H1 (cell line): Measurements from ENCODE around the gene ELOA. TPM values are rescaled to one million over a fixed set of nuclear protein-coding genes. Genes with fewer than 3 reads are reported as not detected.

Experiments used
- CTCF ChIA-PET: fragments of 300-600 bp; sonication (Branson Sonifier 250); formaldehyde crosslinking; loops from one replicate; lab custom pipeline; 2021; ENCODE audit not compliant: partially characterized antibody; lab: Charles Lee
- POLR2A ChIA-PET: fragments of 300-600 bp; sonication (Branson Sonifier 250); formaldehyde crosslinking; loops from one replicate; lab custom pipeline; 2021; ENCODE audit warnings: inconsistent platforms; ENCODE audit not compliant: partially characterized antibody; lab: Charles Lee
- DNase-seq, 2 experiments: peaks; one replicate each; pipeline versions ENCODE4 v3.0.0 to v3.0.0-alpha.2; 2010 to 2022; ENCODE audit warnings: low spot score in 2 of 2, low read depth in 1 of 2, mixed read lengths in 1 of 2
- FAIRE-seq: peaks from 2 replicates; lab custom pipeline; 2011; peaks lifted over from hg19 to GRCh38; lab: Jason Lieb, UNC
- H2AFZ ChIP-seq: 2 replicates; pipeline ENCODE4 v1.8.1; 2012; ENCODE audit warnings: low read length, inconsistent platforms
- H2AK5ac ChIP-seq: 2 replicates; pipeline ENCODE4 v1.6.1; 2013; ENCODE audit warnings: low read depth, low read length
- H2BK120ac ChIP-seq: replicated peaks from 2 replicates; pipeline ENCODE3; 2013; ENCODE audit warnings: low read depth, low read length, inconsistent platforms
- H2BK12ac ChIP-seq: 2 replicates; pipeline ENCODE4 v1.6.1; 2013; ENCODE audit warnings: low read depth, low read length
- H2BK15ac ChIP-seq: 2 replicates; pipeline ENCODE4 v1.6.1; 2013; ENCODE audit warnings: low read length
- H2BK20ac ChIP-seq: 2 replicates; pipeline ENCODE4 v1.6.1; 2013; ENCODE audit warnings: low read length
- H2BK5ac ChIP-seq: 2 replicates; pipeline ENCODE4 v1.6.1; 2013; ENCODE audit warnings: low read depth, low read length
- H3K14ac ChIP-seq: 2 replicates; pipeline ENCODE4 v1.6.1; 2013; ENCODE audit warnings: inconsistent platforms; ENCODE audit not compliant: insufficient read length
- H3K18ac ChIP-seq: 2 replicates; pipeline ENCODE4 v1.6.1; 2013; ENCODE audit warnings: low read length; ENCODE audit errors: extremely low read depth
- H3K23ac ChIP-seq: 2 replicates; pipeline ENCODE4 v1.6.1; 2013; ENCODE audit warnings: inconsistent platforms; ENCODE audit not compliant: insufficient read length
- H3K23me2 ChIP-seq: 2 replicates; pipeline ENCODE4 v1.6.1; 2013; ENCODE audit warnings: low read depth, low read length
- H3K27ac ChIP-seq: 2 replicates; pipeline ENCODE4 v1.6.1; 2011; ENCODE audit warnings: low read depth, low read length, inconsistent platforms
- H3K27me3 ChIP-seq, 4 experiments: replicated peaks in 1 of 4; 1 replicate in 1 of 4; 2 replicates in 3 of 4; pipeline versions ENCODE4 v1.6.1 to v1.8.1; 2011 to 2013; ENCODE audit warnings: low read length in 3 of 4, mild to moderate bottlenecking in 3 of 4, inconsistent platforms in 2 of 4, mixed read lengths in 2 of 4, moderate library complexity in 1 of 4; ENCODE audit not compliant: control insufficient read depth in 3 of 4, insufficient read depth in 3 of 4; ENCODE audit errors: extremely low read depth in 1 of 4
- H3K36me3 ChIP-seq, 4 experiments: 2 replicates each; pipeline versions ENCODE4 v1.6.1 to v1.8.1; 2011 to 2013; ENCODE audit warnings: mild to moderate bottlenecking in 4 of 4, low read length in 3 of 4, moderate library complexity in 2 of 4, control low read depth in 1 of 4, inconsistent platforms in 1 of 4; ENCODE audit not compliant: insufficient read depth in 4 of 4, control insufficient read depth in 2 of 4
- H3K4ac ChIP-seq: replicated peaks from 2 replicates; pipeline ENCODE3; 2013; ENCODE audit warnings: low read length, low read depth, mixed read lengths, inconsistent platforms; ENCODE audit not compliant: insufficient read length
- H3K4me1 ChIP-seq, 4 experiments: replicated peaks in 1 of 4; 1 replicate in 1 of 4; 2 replicates in 3 of 4; pipeline versions ENCODE4 v1.6.1 to v1.8.1; 2011 to 2013; ENCODE audit warnings: low read length in 3 of 4, inconsistent platforms in 2 of 4, mixed read lengths in 1 of 4; ENCODE audit not compliant: insufficient read depth in 4 of 4, control insufficient read depth in 3 of 4
- H3K4me2 ChIP-seq, 2 experiments: 2 replicates each; pipeline versions ENCODE4 v1.6.1 to v1.8.1; 2011 to 2013; ENCODE audit warnings: low read depth in 2 of 2, low read length in 2 of 2, control low read depth in 1 of 2, inconsistent platforms in 1 of 2, mild to moderate bottlenecking in 1 of 2; ENCODE audit not compliant: insufficient read depth in 1 of 2
- H3K4me3 ChIP-seq, 4 experiments: fragments of 200-600, 300-600 bp in 1 of 4; sonication (generic), shearing (Covaris generic), sonication (Bioruptor Twin) in 1 of 4; 2 replicates each; pipeline versions ENCODE4 v1.5.1 to v1.8.1; 2011 to 2016; ENCODE audit warnings: low read length in 4 of 4, low read depth in 3 of 4, control low read depth in 2 of 4, inconsistent platforms in 2 of 4, mild to moderate bottlenecking in 2 of 4, mixed read lengths in 1 of 4, moderate library complexity in 1 of 4; ENCODE audit not compliant: insufficient read depth in 2 of 4; ENCODE audit errors: extremely low read depth in 1 of 4
- H3K56ac ChIP-seq: replicated peaks from 2 replicates; pipeline ENCODE3; 2013; ENCODE audit warnings: low read depth, mild to moderate bottlenecking, mixed read lengths, low read length, inconsistent platforms; ENCODE audit not compliant: insufficient read length
- H3K79me1 ChIP-seq: 2 replicates; pipeline ENCODE4 v1.6.1; 2013; ENCODE audit warnings: low read depth, low read length, control low read depth
- H3K79me2 ChIP-seq, 2 experiments: 2 replicates each; pipeline versions ENCODE4 v1.6.1 to v1.8.1; 2012 to 2013; ENCODE audit warnings: low read length in 2 of 2, mild to moderate bottlenecking in 2 of 2, inconsistent platforms in 1 of 2; ENCODE audit not compliant: insufficient read depth in 2 of 2, control insufficient read depth in 1 of 2
- H3K9ac ChIP-seq, 4 experiments: replicated peaks in 1 of 4; 1 replicate in 1 of 4; 2 replicates in 3 of 4; pipeline versions ENCODE4 v1.6.1 to v1.8.1; 2011 to 2013; ENCODE audit warnings: low read depth in 3 of 4, low read length in 3 of 4, control low read depth in 2 of 4, mild to moderate bottlenecking in 2 of 4, moderate library complexity in 2 of 4, inconsistent platforms in 1 of 4; ENCODE audit errors: extremely low read depth in 1 of 4
- H3K9me3 ChIP-seq, 2 experiments: 2 replicates each; pipeline versions ENCODE4 v1.6.1 to v1.8.1; 2012 to 2013; ENCODE audit warnings: mild to moderate bottlenecking in 2 of 2, moderate library complexity in 2 of 2, control low read depth in 1 of 2, inconsistent platforms in 1 of 2, low read depth in 1 of 2, low read length in 1 of 2, mixed read lengths in 1 of 2; ENCODE audit not compliant: insufficient read depth in 2 of 2
- H4K20me1 ChIP-seq, 2 experiments: replicated peaks in 1 of 2; 2 replicates each; pipeline versions ENCODE3 to v1.8.1; 2011 to 2013; ENCODE audit warnings: inconsistent platforms in 2 of 2, low read length in 2 of 2, mild to moderate bottlenecking in 1 of 2; ENCODE audit not compliant: insufficient read depth in 2 of 2, control insufficient read depth in 1 of 2
- H4K5ac ChIP-seq: 2 replicates; pipeline ENCODE4 v1.6.1; 2013; ENCODE audit warnings: low read length, low read depth, mixed read lengths, inconsistent platforms; ENCODE audit not compliant: insufficient read length
- H4K8ac ChIP-seq: 2 replicates; pipeline ENCODE4 v1.8.0; 2013; ENCODE audit warnings: mild to moderate bottlenecking, moderate library complexity, low read length, inconsistent platforms; ENCODE audit not compliant: insufficient read depth; ENCODE audit errors: extremely low read depth
- H4K91ac ChIP-seq: replicated peaks from 2 replicates; pipeline ENCODE3; 2013; ENCODE audit warnings: low read length, mixed read lengths, inconsistent platforms; ENCODE audit not compliant: insufficient read length
- KDM1A ChIP-seq: fragments of 200-600, 300-600 bp; sonication (generic); IDR thresholded peaks from 2 replicates; pipeline ENCODE4 v1.7.1; 2016; ENCODE audit warnings: mild to moderate bottlenecking, low read length, borderline replicate concordance
- KDM4A ChIP-seq: IDR thresholded peaks from one replicate; pipeline ENCODE4 v1.7.1; 2012; ENCODE audit warnings: low read depth, mild to moderate bottlenecking, moderate library complexity, low read length, inconsistent platforms; ENCODE audit not compliant: severe bottlenecking
- MAFK ChIP-seq: IDR thresholded peaks from 2 replicates; pipeline ENCODE4 v1.6.1; 2012; ENCODE audit warnings: low read depth, mild to moderate bottlenecking, improper control_type of control experiment, low read length
- PHF8 ChIP-seq: fragments of 200-600 bp; sonication (generic); conservative IDR thresholded peaks from 2 replicates; pipeline ENCODE4 v1.7.1; 2012; ENCODE audit warnings: low read depth, mild to moderate bottlenecking, inconsistent platforms, low read length, moderate library complexity
- POLR2AphosphoS5 ChIP-seq: IDR thresholded peaks from 2 replicates; pipeline ENCODE4 v1.6.1; 2011; ENCODE audit warnings: low read depth, low read length
- SP1 ChIP-seq: IDR thresholded peaks from 2 replicates; pipeline ENCODE4 v1.6.1; 2011; ENCODE audit warnings: low read depth, low read length
- TAF1 ChIP-seq: IDR thresholded peaks from 2 replicates; pipeline ENCODE4 v1.6.1; 2011; ENCODE audit warnings: mild to moderate bottlenecking, low read depth, low read length
- WGBS, 2 experiments: shearing (Covaris generic) in 1 of 2; methylation state at CpG; one replicate each; pipeline versions ENCODE4 v1.1.6 to v1.1.7; 2013 to 2015; ENCODE audit warnings: low lambda C conversion rate in 2 of 2, mixed read lengths in 2 of 2, inconsistent platforms in 1 of 2, low coverage in 1 of 2, missing lambda C conversion rate in 1 of 2; ENCODE audit not compliant: insufficient replicate concordance in 2 of 2, insufficient coverage in 1 of 2, insufficient read length in 1 of 2; ENCODE audit errors: extremely low coverage in 1 of 2, missing lambda C conversion rate in 1 of 2; 5-methylcytosine and 5-hydroxymethylcytosine counted together
- polyA plus RNA-seq, 7 experiments: library from polyadenylated mRNA; depleted of rRNA in 3 of 7; stranded (reverse) in 5 of 7; unstranded in 2 of 7; fragments of >200 nt in 5 of 7; fragments of 200-250 nt in 2 of 7; gene quantifications; 1 replicate in 5 of 7; 2 replicates in 1 of 7; 4 replicates in 1 of 7; pipeline versions ENCODE4 v1.2.1 to v1.2.3, GENCODE V29; 2011 to 2013; ENCODE audit warnings: missing spikeins in 2 of 7, mixed read lengths in 2 of 7
- total RNA-seq: library from RNA; stranded (reverse); fragmentation: NEBNext Ultra II Directional; extraction: Animal tissue kit (Norgen Biotek cat#: 25700); gene quantifications from 2 replicates; pipeline ENCODE4 v1.2.1, GENCODE V29; 2021
- TF ChIP-seq, protein P1 (sequence below): IDR thresholded peaks from 2 replicates; pipeline ENCODE4 v1.6.1; 2012; ENCODE audit warnings: low read length, inconsistent platforms
- TF ChIP-seq, protein P2 (sequence below): IDR thresholded peaks from 2 replicates; pipeline ENCODE4 v1.6.1; 2011; ENCODE audit warnings: low read depth, mild to moderate bottlenecking, low read length; ENCODE audit not compliant: insufficient read depth

The ELOA gene
- total and polyA plus RNA-seq, 2 of the 8 experiments (the other 6 are each of a cell fraction or from before 2014, with no cell fraction given), result 15.7 to 61.1 TPM

DNA sequence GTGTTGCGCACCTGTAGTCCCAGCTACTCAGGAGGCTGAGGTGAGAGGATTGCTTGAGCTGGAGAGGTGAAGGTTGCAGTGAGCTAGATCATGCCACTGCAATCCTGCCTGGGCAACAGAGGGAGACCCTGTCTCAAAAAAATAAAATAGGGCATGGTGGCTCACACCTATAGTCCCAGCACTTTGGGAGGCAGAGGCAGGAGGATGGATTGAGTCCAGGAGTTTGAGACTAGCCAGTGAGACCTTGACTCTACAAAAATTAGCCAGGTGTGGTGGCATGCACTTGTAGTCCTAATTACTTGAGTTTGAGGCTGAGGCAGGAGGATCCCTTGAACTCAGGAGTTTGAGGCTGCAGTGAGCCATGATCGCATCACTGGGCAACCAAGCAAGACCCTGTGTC is 42.0 kb upstream of the ELOA start:
- Histone ChIP-seq H2BK120ac (no peak overlapping the region), H3K23ac (no peak overlapping the region), H2AFZ (no peak overlapping the region), H4K91ac (no peak overlapping the region), H3K79me2 (peaks cover 3 to 53% of the 10 kb centered on the region in 2 experiments; a peak in 3 of 4 replicates), H3K27me3 (no peaks in the 10 kb centered on the region), H2BK5ac (no peak overlapping the region), H3K18ac (no peak overlapping the region), H3K56ac (no peak overlapping the region), H4K8ac (no peak overlapping the region), H3K4me1 (peaks cover 0 to under 1% (median 0%) of the 10 kb centered on the region in 4 experiments; a peak in 1 of 7 replicates), H3K23me2 (no peaks in the 10 kb centered on the region), H2BK15ac (no peak overlapping the region), H3K79me1 (no peaks in the 10 kb centered on the region; the same call in 1 of the 2 replicates), H3K4me3 (no peak overlapping the region), H2BK12ac (no peak overlapping the region), H3K36me3 (peaks cover 22 to 74% (median 49%) of the 10 kb centered on the region in 4 experiments), H3K4ac (no peak overlapping the region), H2BK20ac (no peak overlapping the region), H3K9ac (no peak overlapping the region), H3K4me2 (no peak overlapping the region), H4K5ac (no peak overlapping the region), H3K27ac (no peak overlapping the region), H3K9me3 (no peaks in the 10 kb centered on the region), H4K20me1 (peaks cover 18 to 22% of the 10 kb centered on the region in 2 experiments), H3K14ac (no peak overlapping the region), H2AK5ac (no peak overlapping the region)
- TF ChIP-seq PHF8 (no peak), SP1 (no peak), KDM1A (no peak), MAFK (no peak), KDM4A (no peak), TAF1 (no peak), POLR2AphosphoS5 (peak; percentile 60; the same call in 1 of the 2 replicates)
- TF ChIP-seq, protein P1, sequence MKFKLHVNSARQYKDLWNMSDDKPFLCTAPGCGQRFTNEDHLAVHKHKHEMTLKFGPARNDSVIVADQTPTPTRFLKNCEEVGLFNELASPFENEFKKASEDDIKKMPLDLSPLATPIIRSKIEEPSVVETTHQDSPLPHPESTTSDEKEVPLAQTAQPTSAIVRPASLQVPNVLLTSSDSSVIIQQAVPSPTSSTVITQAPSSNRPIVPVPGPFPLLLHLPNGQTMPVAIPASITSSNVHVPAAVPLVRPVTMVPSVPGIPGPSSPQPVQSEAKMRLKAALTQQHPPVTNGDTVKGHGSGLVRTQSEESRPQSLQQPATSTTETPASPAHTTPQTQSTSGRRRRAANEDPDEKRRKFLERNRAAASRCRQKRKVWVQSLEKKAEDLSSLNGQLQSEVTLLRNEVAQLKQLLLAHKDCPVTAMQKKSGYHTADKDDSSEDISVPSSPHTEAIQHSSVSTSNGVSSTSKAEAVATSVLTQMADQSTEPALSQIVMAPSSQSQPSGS, result no peak
- TF ChIP-seq, protein P2, sequence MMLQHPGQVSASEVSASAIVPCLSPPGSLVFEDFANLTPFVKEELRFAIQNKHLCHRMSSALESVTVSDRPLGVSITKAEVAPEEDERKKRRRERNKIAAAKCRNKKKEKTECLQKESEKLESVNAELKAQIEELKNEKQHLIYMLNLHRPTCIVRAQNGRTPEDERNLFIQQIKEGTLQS, result no peak
- CTCF ChIA-PET, result interaction anchor here (1.3 to 2.0 kb wide), 2 partner anchors 17 to 69 kb away, joined by 4 to 7 read pairs; no protein-coding TSS in a partner anchor
- FAIRE-seq, result no peak
- 96% methylated on average over 2 of the region's 2 CpGs; no CpG with 5 or more reads in 1 of the 2 experiments for WGBS, 2 experiments
- POLR2A ChIA-PET, result interaction anchor here (0.7 to 12.3 kb wide), 7 partner anchors 6 to 53 kb away, joined by 3 to 190 read pairs (median 12); partner anchors contain the start of genes ELOA and RPL11
- DNase-seq, result no peak
